ENCODE results near the gene CREBBP.

DNA sequence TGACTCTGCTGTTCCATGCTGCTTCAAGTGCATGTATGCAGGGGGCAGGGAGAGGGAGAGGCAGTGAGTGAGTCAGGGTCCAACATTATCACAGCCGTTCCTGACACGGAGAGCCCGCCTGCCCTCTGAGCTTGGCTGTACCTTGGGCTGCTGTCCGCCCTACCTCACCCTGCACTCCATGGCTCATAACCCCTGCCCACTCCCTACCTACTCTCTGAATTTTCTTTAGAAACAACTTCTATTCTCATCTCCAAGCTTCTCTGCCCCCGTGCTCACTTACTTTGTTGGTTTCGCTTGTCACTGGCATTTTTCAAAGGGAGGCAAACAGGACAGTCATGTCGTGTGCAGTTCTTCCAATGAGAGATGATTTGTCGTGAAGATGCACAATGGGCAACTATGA is 88.8 kb downstream of the CREBBP start:
- TF ChIP-seq, protein P1, sequence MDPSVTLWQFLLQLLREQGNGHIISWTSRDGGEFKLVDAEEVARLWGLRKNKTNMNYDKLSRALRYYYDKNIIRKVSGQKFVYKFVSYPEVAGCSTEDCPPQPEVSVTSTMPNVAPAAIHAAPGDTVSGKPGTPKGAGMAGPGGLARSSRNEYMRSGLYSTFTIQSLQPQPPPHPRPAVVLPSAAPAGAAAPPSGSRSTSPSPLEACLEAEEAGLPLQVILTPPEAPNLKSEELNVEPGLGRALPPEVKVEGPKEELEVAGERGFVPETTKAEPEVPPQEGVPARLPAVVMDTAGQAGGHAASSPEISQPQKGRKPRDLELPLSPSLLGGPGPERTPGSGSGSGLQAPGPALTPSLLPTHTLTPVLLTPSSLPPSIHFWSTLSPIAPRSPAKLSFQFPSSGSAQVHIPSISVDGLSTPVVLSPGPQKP (CRISPR knock-in tag; IDR thresholded peaks at IDR 0.05), result no peak
- no peak for TF ChIP-seq ARID2 (IDR thresholded peaks at IDR 0.05)
- no peak for TF ChIP-seq PCBP1 (IDR thresholded peaks at IDR 0.05; ENCODE audit: low read depth, low read length, poor library complexity, severe bottlenecking)
- no peak for TF ChIP-seq ZNF75A (CRISPR knock-in tag; IDR thresholded peaks at IDR 0.05)
- TF ChIP-seq ETV6 (IDR thresholded peaks at IDR 0.05; ENCODE audit: borderline replicate concordance in 1 of 2, low read depth in 2 of 2, low read length in 1 of 2), result no peak
- TF ChIP-seq ETV6 (CRISPR knock-in tag; IDR thresholded peaks at IDR 0.05; ENCODE audit: borderline replicate concordance), result no peak
- TF ChIP-seq ZNF696 (CRISPR knock-in tag; conservative IDR thresholded peaks at IDR 0.05), result no peak
- TF ChIP-seq, protein P2, sequence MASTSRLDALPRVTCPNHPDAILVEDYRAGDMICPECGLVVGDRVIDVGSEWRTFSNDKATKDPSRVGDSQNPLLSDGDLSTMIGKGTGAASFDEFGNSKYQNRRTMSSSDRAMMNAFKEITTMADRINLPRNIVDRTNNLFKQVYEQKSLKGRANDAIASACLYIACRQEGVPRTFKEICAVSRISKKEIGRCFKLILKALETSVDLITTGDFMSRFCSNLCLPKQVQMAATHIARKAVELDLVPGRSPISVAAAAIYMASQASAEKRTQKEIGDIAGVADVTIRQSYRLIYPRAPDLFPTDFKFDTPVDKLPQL (IDR thresholded peaks at IDR 0.05; ENCODE audit: extremely low read depth, insufficient read length), result no peak
- TF ChIP-seq NR2F6 (CRISPR knock-in tag; IDR thresholded peaks at IDR 0.05), result no peak
- TF ChIP-seq, protein P3, sequence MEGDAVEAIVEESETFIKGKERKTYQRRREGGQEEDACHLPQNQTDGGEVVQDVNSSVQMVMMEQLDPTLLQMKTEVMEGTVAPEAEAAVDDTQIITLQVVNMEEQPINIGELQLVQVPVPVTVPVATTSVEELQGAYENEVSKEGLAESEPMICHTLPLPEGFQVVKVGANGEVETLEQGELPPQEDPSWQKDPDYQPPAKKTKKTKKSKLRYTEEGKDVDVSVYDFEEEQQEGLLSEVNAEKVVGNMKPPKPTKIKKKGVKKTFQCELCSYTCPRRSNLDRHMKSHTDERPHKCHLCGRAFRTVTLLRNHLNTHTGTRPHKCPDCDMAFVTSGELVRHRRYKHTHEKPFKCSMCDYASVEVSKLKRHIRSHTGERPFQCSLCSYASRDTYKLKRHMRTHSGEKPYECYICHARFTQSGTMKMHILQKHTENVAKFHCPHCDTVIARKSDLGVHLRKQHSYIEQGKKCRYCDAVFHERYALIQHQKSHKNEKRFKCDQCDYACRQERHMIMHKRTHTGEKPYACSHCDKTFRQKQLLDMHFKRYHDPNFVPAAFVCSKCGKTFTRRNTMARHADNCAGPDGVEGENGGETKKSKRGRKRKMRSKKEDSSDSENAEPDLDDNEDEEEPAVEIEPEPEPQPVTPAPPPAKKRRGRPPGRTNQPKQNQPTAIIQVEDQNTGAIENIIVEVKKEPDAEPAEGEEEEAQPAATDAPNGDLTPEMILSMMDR (IDR thresholded peaks at IDR 0.05 in 2 of 3, conservative IDR thresholded peaks at IDR 0.05 in 1 of 3; ENCODE audit: insufficient read depth in 2 of 3, low read depth in 1 of 3, low read length in 3 of 3), result no peak
- no peak for TF ChIP-seq RAD21 (CRISPR knock-in tag; conservative IDR thresholded peaks at IDR 0.05 in 1 of 2, IDR thresholded peaks at IDR 0.05 in 1 of 2)
- no peak for TF ChIP-seq HNRNPLL (IDR thresholded peaks at IDR 0.05; ENCODE audit: low read depth, low read length, poor library complexity, severe bottlenecking)
- no peak for TF ChIP-seq SMAD4 (CRISPR knock-in tag; conservative IDR thresholded peaks at IDR 0.05)

Data from K562 (cell line).